Measurements from ENCODE around the gene EHBP1.

EHBP1 gene

GRCh38 chr2:63052411-63053080 is 347.0 kb downstream of the EHBP1 start:
- no peak for DNase-seq (ENCODE audit: low read depth)

- no peak for DNase-seq (ENCODE audit: low read depth)
Measured at GRCh38 chr2:63053081-63053888, 347.8 kb downstream of the EHBP1 start.

GRCh38 chr2:63053889-63054602 is 348.5 kb downstream of the EHBP1 start:
- DNase-seq (ENCODE audit: low read depth), result no peak

- DNase-seq (ENCODE audit: low read depth), result no peak
Measured at GRCh38 chr2:63054841-63055225, 349.3 kb downstream of the EHBP1 start.

GRCh38 chr2:63055226-63056106 is 350.0 kb downstream of the EHBP1 start:
- DNase-seq (ENCODE audit: low read depth), result no peak

GRCh38 chr2:63056107-63057050 is 350.9 kb downstream of the EHBP1 start:
- DNase-seq (ENCODE audit: low read depth), result no peak

GRCh38 chr2:63057249-63058143 is 352.0 kb downstream of the EHBP1 start:
- no peak for DNase-seq (ENCODE audit: low read depth)

- no peak for DNase-seq (ENCODE audit: low read depth)
Measured at GRCh38 chr2:63058144-63058920, 352.8 kb downstream of the EHBP1 start.

GRCh38 chr2:63058921-63059792 is 353.6 kb downstream of the EHBP1 start:
- DNase-seq (ENCODE audit: low read depth), result no peak

- no peak for DNase-seq (ENCODE audit: low read depth)
Measured at GRCh38 chr2:63059793-63060471, 354.4 kb downstream of the EHBP1 start.

GRCh38 chr2:63060472-63060991 is 355.0 kb downstream of the EHBP1 start:
- no peak for DNase-seq (ENCODE audit: low read depth)

GRCh38 chr2:63064197-63064596 is 358.7 kb downstream of the EHBP1 start:
- no peak for DNase-seq (ENCODE audit: low read depth)

- no peak for DNase-seq (ENCODE audit: low read depth)
Measured at GRCh38 chr2:63064661-63065060, 359.1 kb downstream of the EHBP1 start.

- no peak for DNase-seq (ENCODE audit: low read depth)
Measured at GRCh38 chr2:63066265-63066664, 360.8 kb downstream of the EHBP1 start.

- DNase-seq (ENCODE audit: low read depth), result no peak
Measured at GRCh38 chr2:63066838-63067237, 361.3 kb downstream of the EHBP1 start.

- no peak for DNase-seq (ENCODE audit: low read depth)
Measured at GRCh38 chr2:63071664-63072063, 366.2 kb downstream of the EHBP1 start.

GRCh38 chr2:63073994-63074393 is 368.5 kb downstream of the EHBP1 start:
- DNase-seq (ENCODE audit: low read depth), result no peak

All from stromal cell of bone marrow (primary cell).